Activated CD8-positive, alpha-beta T cell treated with anti-CD3 and anti-CD28 coated beads for 36 hours (primary cell): ENCODE results near the gene EPHA2. TPM values are rescaled to one million over a fixed set of nuclear protein-coding genes. Genes with fewer than 3 reads are reported as not detected.
"Not testable (repeated sequence)": the region's sequence is repeated elsewhere in the genome, so short reads cannot be mapped to it uniquely, and the experiment has no call there.

Source experiments
- ATAC-seq: fragments of 200-7000 bp; cut with Tn5 transposase; one replicate; pipeline ENCODE4 v1.10.0; 2021; ENCODE audit warnings: mild to moderate bottlenecking, moderate library complexity
- CTCF ChIA-PET: fragments of 350-600 bp; sonication (Branson Sonifier 250); formaldehyde crosslinking; loops from one replicate; lab custom pipeline; 2021; ENCODE audit warnings: antibody characterized with exemption; lab: Charles Lee
- POLR2A ChIA-PET: fragments of 350-600 bp; sonication (Branson Sonifier 250); formaldehyde crosslinking; loops from one replicate; lab custom pipeline; 2021; ENCODE audit warnings: antibody characterized with exemption; lab: Charles Lee
- DNase-seq: peaks from one replicate; pipeline ENCODE4 v3.0.0-alpha.2; 2020
- H3K27ac Mint-ChIP-seq: one replicate; pipeline ENCODE4 v1.8.0; 2021; ENCODE audit warnings: mild to moderate bottlenecking, mixed read lengths
- H3K27me3 Mint-ChIP-seq: one replicate; pipeline ENCODE4 v1.8.0; 2021; ENCODE audit warnings: mixed read lengths
- H3K36me3 Mint-ChIP-seq: one replicate; pipeline ENCODE4 v1.8.0; 2021; ENCODE audit warnings: low read depth, mixed read lengths
- H3K4me1 Mint-ChIP-seq: one replicate; pipeline ENCODE4 v1.8.0; 2021; ENCODE audit warnings: low read depth, mixed read lengths
- H3K4me3 Mint-ChIP-seq: one replicate; pipeline ENCODE4 v1.8.0; 2021; ENCODE audit warnings: mild to moderate bottlenecking, moderate library complexity, mixed read lengths
- H3K9me3 Mint-ChIP-seq: one replicate; pipeline ENCODE4 v1.8.0; 2021; ENCODE audit warnings: mixed read lengths
- CTCF ChIP-seq: fragments of 200-600 bp; IDR thresholded peaks from one replicate; pipeline ENCODE4 v1.8.0; 2022; ENCODE audit warnings: antibody characterized with exemption, mild to moderate bottlenecking
- intact Hi-C: fragments of 100-400 bp; cut with micrococcal nuclease; formaldehyde crosslinking; loops from one replicate; pipeline ENCODE4 v1.10.0; 2022
- total RNA-seq, 2 experiments: library from RNA; stranded (reverse); gene quantifications; one replicate each; pipeline ENCODE4 v1.2.3, GENCODE V29; 2021

EPHA2 gene
- total RNA-seq, 2 experiments from 2014 or later = not detected

GRCh38 chr1:16165548-16165947, 9.7 kb upstream of the EPHA2 start:
- ChIA-PET CTCF (interaction anchor here (4.2 kb wide), 1 partner anchor 87 kb away, joined by 19 read pairs; no protein-coding TSS in a partner anchor), POLR2A (interaction anchor here (0.6 to 1.2 kb wide), 2 partner anchors 52 to 94 kb away, joined by 3 read pairs; no protein-coding TSS in a partner anchor)
- TF ChIP-seq CTCF = no peak
- Mint-ChIP-seq H3K4me3 (no peak overlapping the region), H3K27me3 (peaks cover 9% of the 10 kb centered on the region), H3K27ac (no peak overlapping the region), H3K36me3 (no peaks in the 10 kb centered on the region), H3K9me3 (no peaks in the 10 kb centered on the region), H3K4me1 (peaks cover 49% of the 10 kb centered on the region)
- intact Hi-C loops = no loop called here
- DNase-seq (no peak), ATAC-seq (no peak)

- CTCF ChIA-PET = interaction anchor here (1.0 to 4.2 kb wide), 2 partner anchors 60 to 86 kb away, joined by 3 to 19 read pairs; no protein-coding TSS in a partner anchor
- DNase-seq (no peak), ATAC-seq (no peak)
- H3K4me3 Mint-ChIP-seq = no peak overlapping the region
- TF ChIP-seq CTCF = no peak
- H3K36me3 Mint-ChIP-seq = no peaks in the 10 kb centered on the region
- intact Hi-C loops = no loop called here
- POLR2A ChIA-PET = no interaction called here
- H3K27me3 Mint-ChIP-seq = peaks cover 5% of the 10 kb centered on the region
- peaks cover 49% of the 10 kb centered on the region for H3K4me1 Mint-ChIP-seq
- no peaks in the 10 kb centered on the region for H3K9me3 Mint-ChIP-seq
- H3K27ac Mint-ChIP-seq = no peak overlapping the region
These were observed 9.2 kb upstream of the EPHA2 start for GRCh38 chr1:16165073-16165364.

DNA sequence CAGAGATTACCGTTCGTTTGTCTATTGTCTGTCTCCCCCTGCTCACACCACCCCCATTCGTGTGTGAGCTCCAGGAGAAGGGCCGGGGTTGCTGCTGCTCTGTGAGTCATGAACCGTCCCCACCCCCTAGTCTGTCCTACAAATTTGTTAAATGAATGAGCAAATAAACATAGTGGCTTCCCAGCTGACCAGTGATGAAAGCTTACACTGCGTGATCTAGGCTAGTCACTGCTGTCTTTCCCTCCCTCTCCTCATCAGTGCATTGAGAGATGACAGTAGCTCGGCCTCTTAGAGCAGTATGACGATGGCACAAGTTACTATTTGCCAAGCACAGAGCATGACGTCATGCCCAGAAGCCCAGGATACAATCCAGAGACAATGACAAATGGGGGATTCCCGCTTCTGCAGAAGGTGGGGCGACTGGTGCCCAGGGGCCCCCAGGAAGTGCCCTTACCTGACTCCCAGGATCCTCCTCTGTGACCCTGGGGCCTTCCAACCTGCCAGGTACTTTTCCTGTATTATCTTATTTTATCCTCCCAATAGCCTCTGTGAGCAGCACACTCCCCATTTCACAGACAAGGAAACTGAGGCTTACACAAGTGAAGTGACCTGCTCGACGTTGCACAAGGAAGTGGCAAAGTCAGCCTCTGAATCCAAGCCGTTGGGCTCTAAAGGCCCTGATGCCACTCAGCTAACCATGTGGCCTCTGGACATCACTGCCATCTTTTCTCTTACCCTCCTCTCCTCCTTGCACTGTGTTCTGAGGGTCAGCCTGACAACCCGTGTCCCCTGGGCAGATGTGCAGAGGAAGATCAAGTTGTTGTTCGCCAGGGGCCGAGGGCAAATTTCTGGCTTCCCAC, 8.6 kb upstream of the EPHA2 start:
- no peaks in the 10 kb centered on the region for H3K9me3 Mint-ChIP-seq
- H3K27me3 Mint-ChIP-seq = peaks cover 3% of the 10 kb centered on the region
- no peak for TF ChIP-seq CTCF

GRCh38 chr1:16163608-16164212, 7.8 kb upstream of the EPHA2 start:
- CTCF ChIA-PET = interaction anchor here (0.6 to 4.2 kb wide), 5 partner anchors 16 to 615 kb away, joined by 3 to 19 read pairs (median 4); partner anchors contain the start of gene FAM131C

More for the DNA sequence above, 8.6 kb upstream of the EPHA2 start:
- Mint-ChIP-seq H3K27ac (no peak overlapping the region), H3K4me1 (peaks cover 49% of the 10 kb centered on the region), H3K4me3 (no peak overlapping the region), H3K36me3 (no peaks in the 10 kb centered on the region)
- peak; percentile 66 for DNase-seq
- CTCF ChIA-PET = interaction anchor here (0.6 to 4.2 kb wide), 3 partner anchors 59 to 616 kb away, joined by 3 to 19 read pairs (median 3); no protein-coding TSS in a partner anchor
- intact Hi-C loops = no loop called here
- ATAC-seq = peak; percentile 52
- POLR2A ChIA-PET = interaction anchor here (1.1 kb wide), 1 partner anchor 9 kb away, joined by 3 read pairs; the partner anchor contains the start of gene EPHA2

DNA sequence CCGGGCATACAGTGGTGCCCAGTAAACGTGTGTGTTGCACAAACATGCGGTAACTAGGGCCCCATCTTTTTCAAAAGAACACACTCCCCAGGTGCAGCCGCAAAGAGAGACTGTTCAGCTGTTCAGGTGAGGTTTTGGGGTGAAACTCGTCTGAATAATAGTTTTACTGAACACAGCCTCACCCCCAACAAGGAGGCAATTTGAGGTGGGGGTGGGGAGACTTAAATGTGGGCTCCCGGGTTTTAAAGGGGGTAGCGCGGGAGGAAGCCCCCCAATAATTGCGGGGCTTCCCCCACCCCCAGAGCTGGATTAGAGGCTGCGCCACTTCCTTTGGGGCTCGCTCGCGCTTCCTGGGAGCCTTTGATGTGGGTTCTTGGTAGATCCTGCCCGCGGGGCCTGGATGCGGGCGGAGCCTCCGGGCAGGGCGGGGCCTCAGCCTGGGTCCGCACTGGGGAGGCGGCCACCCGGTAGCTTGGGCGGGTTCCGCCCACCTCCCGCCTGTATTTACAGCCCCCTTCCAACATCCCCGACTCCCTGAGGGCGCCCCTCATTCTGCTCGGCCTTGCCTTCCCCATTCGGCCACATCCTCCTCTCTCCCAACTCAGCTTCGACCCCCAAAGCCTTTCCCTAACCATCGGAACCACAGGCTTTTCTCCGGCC, 6.4 kb upstream of the EPHA2 start:
- ChIA-PET CTCF (interaction anchor here (0.8 to 4.2 kb wide), 5 partner anchors 15 to 90 kb away, joined by 4 to 19 read pairs (median 4); partner anchors contain the start of gene FAM131C), POLR2A (interaction anchor here (0.6 kb wide), 1 partner anchor 47 kb away, joined by 4 read pairs; no protein-coding TSS in a partner anchor)
- H3K9me3 Mint-ChIP-seq = no peaks in the 10 kb centered on the region
- H3K36me3 Mint-ChIP-seq = no peaks in the 10 kb centered on the region
- TF ChIP-seq CTCF = no peak
- DNase-seq (peak; percentile 72), ATAC-seq (peak; percentile 55)
- no peaks in the 10 kb centered on the region for H3K27me3 Mint-ChIP-seq
- peaks cover 45% of the 10 kb centered on the region for H3K4me1 Mint-ChIP-seq
- no peak overlapping the region for H3K27ac Mint-ChIP-seq
- peak overlapping the region; percentile 49 for H3K4me3 Mint-ChIP-seq
- intact Hi-C loops = no loop called here

More at GRCh38 chr1:16163608-16164212, 7.8 kb upstream of the EPHA2 start:
- intact Hi-C loops, H3K36me3 Mint-ChIP-seq, H3K4me3 Mint-ChIP-seq, H3K27ac Mint-ChIP-seq, DNase-seq, H3K9me3 Mint-ChIP-seq, ATAC-seq, H3K27me3 Mint-ChIP-seq: not testable (repeated sequence)
- POLR2A ChIA-PET = interaction anchor here (1.1 kb wide), 1 partner anchor 8 kb away, joined by 3 read pairs; the partner anchor contains the start of gene EPHA2
- H3K4me1 Mint-ChIP-seq = peaks cover 43% of the 10 kb centered on the region
